Mucosa of descending colon (tissue), 3 donors: ENCODE measurements around the gene SEMA6A. TPM values are rescaled to one million over a fixed set of nuclear protein-coding genes. Genes with fewer than 3 reads are reported as not detected.
A peak's percentile ranks its signal among the peaks of the same experiment; 100 is the strongest.

ENCODE experiments used
- ATAC-seq: fragments of 200-7000 bp; cut with Tn5 transposase; one replicate; pipeline ENCODE4 v1.9.1; 2020; ENCODE audit warnings: mild to moderate bottlenecking, moderate library complexity
- DNase-seq, 3 donors: peaks; one replicate each; pipeline ENCODE4 v3.0.0-alpha.2; 2020
- H3K36me3 ChIP-seq: fragments of 200-600 bp; one replicate; pipeline ENCODE4 v1.8.0; 2021; ENCODE audit warnings: low read depth, mild to moderate bottlenecking
- H3K4me1 ChIP-seq: fragments of 200-600 bp; one replicate; pipeline ENCODE4 v1.8.0; 2021; ENCODE audit warnings: low read depth, mild to moderate bottlenecking
- H3K4me3 ChIP-seq: fragments of 200-600 bp; one replicate; pipeline ENCODE4 v1.8.0; 2021; ENCODE audit warnings: mild to moderate bottlenecking
- H3K9me3 ChIP-seq: fragments of 200-600 bp; one replicate; pipeline ENCODE4 v1.8.0; 2021; ENCODE audit warnings: mild to moderate bottlenecking
- intact Hi-C, 2 donors: fragments of 100-400 bp; cut with DNase I in 1 of 2; cut with micrococcal nuclease in 1 of 2; formaldehyde crosslinking; loops; one replicate each; pipeline versions ENCODE4 v1.11.0 to v1.11.1; 2022; cut with DNase I, micrococcal nuclease
- total RNA-seq, 3 donors: library from RNA; stranded (reverse); fragmentation: NEBNext Ultra II Directional in 2 of 3; extraction: Animal tissue kit (Norgen Biotek cat#: 25700) in 2 of 3; gene quantifications; one replicate each; pipeline versions ENCODE4 v1.2.1 to v1.2.4, GENCODE V29; 2021 to 2023
- TF ChIP-seq, protein P1 (sequence below): fragments of 200-600 bp; IDR thresholded peaks from one replicate; pipeline ENCODE4 v1.8.0; 2022; ENCODE audit warnings: antibody characterized with exemption, mild to moderate bottlenecking
- donor health status: DM: no; HTN: no; CAD: no; lungs with moderate emphysema.
- donor health status: DM: no; HTN: no; CAD: no.
- donor health status: DM: no; HTN: yes; CAD: no.

The SEMA6A gene
- total RNA-seq, 3 donors from 2014 or later = 90.0 to 137 (median 106) TPM

DNA sequence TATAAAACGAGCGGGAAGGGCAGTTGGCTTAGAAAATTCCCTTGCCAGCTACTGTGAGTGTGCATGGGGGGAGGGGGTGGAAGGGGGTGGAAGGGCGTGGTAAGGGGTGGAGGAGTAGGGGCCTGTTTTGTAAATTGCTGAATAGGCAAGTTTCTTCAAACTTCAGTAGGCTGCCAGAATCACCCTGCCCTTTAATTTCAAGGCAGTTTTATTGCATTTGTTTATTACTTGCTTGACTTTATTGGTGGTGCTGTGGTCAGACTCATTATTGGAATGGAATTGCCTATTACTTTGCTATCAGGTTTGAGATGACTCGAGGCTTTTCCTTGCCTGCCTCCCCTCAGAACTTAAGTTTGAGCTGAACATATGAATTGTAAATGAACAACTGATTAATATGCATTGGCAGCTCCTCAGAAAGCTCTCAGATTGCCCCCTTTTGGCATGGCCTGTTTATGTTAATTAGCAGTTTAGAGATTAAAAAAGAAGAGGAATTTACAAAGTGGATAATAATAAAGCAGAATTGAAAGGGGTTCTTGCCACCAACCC is 76.0 kb downstream of the SEMA6A start:
- peak in 1 of 3 donors; percentile 27 for DNase-seq
- no peaks in the 10 kb centered on the region for H3K4me1 ChIP-seq
- intact Hi-C loops = no loop called here
- no peak overlapping the region for H3K4me3 ChIP-seq
- TF ChIP-seq, protein P1, sequence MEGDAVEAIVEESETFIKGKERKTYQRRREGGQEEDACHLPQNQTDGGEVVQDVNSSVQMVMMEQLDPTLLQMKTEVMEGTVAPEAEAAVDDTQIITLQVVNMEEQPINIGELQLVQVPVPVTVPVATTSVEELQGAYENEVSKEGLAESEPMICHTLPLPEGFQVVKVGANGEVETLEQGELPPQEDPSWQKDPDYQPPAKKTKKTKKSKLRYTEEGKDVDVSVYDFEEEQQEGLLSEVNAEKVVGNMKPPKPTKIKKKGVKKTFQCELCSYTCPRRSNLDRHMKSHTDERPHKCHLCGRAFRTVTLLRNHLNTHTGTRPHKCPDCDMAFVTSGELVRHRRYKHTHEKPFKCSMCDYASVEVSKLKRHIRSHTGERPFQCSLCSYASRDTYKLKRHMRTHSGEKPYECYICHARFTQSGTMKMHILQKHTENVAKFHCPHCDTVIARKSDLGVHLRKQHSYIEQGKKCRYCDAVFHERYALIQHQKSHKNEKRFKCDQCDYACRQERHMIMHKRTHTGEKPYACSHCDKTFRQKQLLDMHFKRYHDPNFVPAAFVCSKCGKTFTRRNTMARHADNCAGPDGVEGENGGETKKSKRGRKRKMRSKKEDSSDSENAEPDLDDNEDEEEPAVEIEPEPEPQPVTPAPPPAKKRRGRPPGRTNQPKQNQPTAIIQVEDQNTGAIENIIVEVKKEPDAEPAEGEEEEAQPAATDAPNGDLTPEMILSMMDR = no peak
- H3K36me3 ChIP-seq = no peaks in the 10 kb centered on the region
- H3K9me3 ChIP-seq = no peaks in the 10 kb centered on the region
- ATAC-seq = peak; percentile 76

GRCh38 chr5:116497631-116498030 is 77.0 kb downstream of the SEMA6A start:
- TF ChIP-seq, protein P1 = no peak
- Histone ChIP-seq H3K9me3 (no peaks in the 10 kb centered on the region), H3K36me3 (no peaks in the 10 kb centered on the region), H3K4me1 (no peaks in the 10 kb centered on the region), H3K4me3 (no peak overlapping the region)
- DNase-seq = no peak
- intact Hi-C loops = no loop called here
- ATAC-seq = no peak

GRCh38 chr5:116495786-116496357 is 78.8 kb downstream of the SEMA6A start:
- intact Hi-C loops = no loop called here
- Histone ChIP-seq H3K4me3 (no peak overlapping the region), H3K4me1 (no peaks in the 10 kb centered on the region), H3K36me3 (no peaks in the 10 kb centered on the region), H3K9me3 (no peaks in the 10 kb centered on the region)
- DNase-seq (no peak), ATAC-seq (no peak)
- TF ChIP-seq, protein P1 = no peak

- TF ChIP-seq, protein P1 = no peak
These were observed 79.7 kb downstream of the SEMA6A start for GRCh38 chr5:116494784-116495450.

GRCh38 chr5:116492776-116493175 is 81.8 kb downstream of the SEMA6A start:
- no peaks in the 10 kb centered on the region for H3K9me3 ChIP-seq
- no peak overlapping the region for H3K4me3 ChIP-seq
- ATAC-seq = peak; percentile 23
- H3K4me1 ChIP-seq = no peaks in the 10 kb centered on the region
- TF ChIP-seq, protein P1 = no peak
- intact Hi-C loops = no loop called here
- no peaks in the 10 kb centered on the region for H3K36me3 ChIP-seq
- DNase-seq = no peak

More at GRCh38 chr5:116494784-116495450, 79.7 kb downstream of the SEMA6A start:
- Histone ChIP-seq H3K9me3 (no peaks in the 10 kb centered on the region), H3K36me3 (no peaks in the 10 kb centered on the region), H3K4me3 (no peak overlapping the region), H3K4me1 (no peaks in the 10 kb centered on the region)
- intact Hi-C loops = no loop called here
- no peak for ATAC-seq
- no peak for DNase-seq
